Astrocyte (in vitro differentiated cells and primary cell): ENCODE measurements around the gene SHROOM1.

Experiments
- EZH2 ChIP-seq: IDR thresholded peaks from 2 replicates; pipeline ENCODE4 v1.6.1; 2012; ENCODE audit warnings: mild to moderate bottlenecking, low read length, inconsistent platforms; ENCODE audit not compliant: insufficient read depth
- TF ChIP-seq, protein P1 (sequence below): IDR thresholded peaks from 2 replicates; pipeline ENCODE4 v1.5.1; 2011; ENCODE audit warnings: low read depth, mild to moderate bottlenecking, inconsistent platforms, low read length, moderate library complexity; ENCODE audit not compliant: insufficient read depth

DNA sequence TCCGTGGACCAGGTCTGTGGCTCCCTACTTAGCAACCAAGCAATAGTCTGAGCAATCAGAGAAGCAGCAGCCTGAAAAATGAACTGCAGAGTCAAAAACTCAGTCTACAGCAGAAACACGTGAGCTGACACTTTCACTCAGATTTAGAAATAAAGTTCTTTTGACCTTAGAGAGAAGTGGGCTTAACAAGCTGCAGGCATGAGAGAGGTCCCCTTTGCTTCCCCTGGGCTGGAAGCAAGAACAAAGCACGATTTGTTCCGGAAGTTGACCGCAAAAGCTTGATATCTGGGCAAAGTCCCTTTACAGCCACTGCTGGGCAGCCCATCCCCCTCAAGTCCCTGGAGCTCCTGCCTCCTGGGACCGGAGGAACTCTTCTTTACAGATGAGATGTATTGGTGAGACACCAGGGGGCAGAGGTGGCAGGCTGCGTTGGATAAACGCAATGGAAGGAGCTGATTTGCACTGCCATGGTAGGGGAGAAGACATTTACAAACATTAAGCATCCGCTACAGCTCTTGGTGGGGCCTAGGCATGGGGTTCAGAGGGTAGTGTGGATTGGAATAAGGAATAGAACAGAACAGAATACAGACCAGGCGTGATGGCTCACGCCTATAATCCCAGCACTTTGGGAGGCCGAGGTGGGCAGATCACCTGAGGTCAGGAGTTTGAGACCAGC, 23.1 kb downstream of the SHROOM1 start:
- TF ChIP-seq, protein P1, sequence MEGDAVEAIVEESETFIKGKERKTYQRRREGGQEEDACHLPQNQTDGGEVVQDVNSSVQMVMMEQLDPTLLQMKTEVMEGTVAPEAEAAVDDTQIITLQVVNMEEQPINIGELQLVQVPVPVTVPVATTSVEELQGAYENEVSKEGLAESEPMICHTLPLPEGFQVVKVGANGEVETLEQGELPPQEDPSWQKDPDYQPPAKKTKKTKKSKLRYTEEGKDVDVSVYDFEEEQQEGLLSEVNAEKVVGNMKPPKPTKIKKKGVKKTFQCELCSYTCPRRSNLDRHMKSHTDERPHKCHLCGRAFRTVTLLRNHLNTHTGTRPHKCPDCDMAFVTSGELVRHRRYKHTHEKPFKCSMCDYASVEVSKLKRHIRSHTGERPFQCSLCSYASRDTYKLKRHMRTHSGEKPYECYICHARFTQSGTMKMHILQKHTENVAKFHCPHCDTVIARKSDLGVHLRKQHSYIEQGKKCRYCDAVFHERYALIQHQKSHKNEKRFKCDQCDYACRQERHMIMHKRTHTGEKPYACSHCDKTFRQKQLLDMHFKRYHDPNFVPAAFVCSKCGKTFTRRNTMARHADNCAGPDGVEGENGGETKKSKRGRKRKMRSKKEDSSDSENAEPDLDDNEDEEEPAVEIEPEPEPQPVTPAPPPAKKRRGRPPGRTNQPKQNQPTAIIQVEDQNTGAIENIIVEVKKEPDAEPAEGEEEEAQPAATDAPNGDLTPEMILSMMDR = no peak
- TF ChIP-seq EZH2 = no peak
